ENCODE data around the gene NRCAM.

DNA sequence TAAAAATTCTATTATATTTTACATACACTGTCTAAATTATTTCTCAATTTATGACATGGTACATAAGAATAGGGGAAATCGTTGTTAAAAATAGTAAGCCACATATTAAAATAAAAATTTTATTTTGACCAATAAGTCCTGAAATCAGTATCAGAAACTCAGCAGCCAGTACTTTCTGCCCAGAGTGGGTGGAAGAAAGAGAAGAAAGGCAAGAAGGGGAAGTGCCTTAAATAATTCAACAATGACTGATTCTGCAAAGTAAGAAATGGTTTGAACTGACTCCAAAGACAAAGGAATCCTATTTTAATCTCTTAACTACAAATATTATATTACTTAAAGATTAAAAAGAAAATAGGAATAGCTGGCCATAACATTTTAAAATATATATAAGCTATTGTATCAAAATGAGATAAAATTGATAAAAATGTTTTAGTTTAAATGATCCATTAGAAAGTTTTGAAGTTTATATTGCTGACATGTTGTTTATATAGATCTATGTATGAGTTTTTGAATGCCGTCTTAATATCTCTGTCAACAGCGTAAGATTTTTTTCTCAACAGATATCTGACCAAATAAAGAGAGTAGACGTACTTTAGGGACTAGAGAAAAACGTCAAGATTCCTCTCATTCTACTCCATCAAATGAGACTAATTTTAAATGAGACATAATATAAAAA, 30.2 kb upstream of the NRCAM start:
- TF ChIP-seq POLR2A (IDR thresholded peaks at IDR 0.05) (no peak), CTCF (IDR thresholded peaks at IDR 0.05) (no peak)

Data from sigmoid colon (tissue), 3 donors.